MM.1S (cell line): ENCODE results near the gene SEC23A.
"Not testable (repeated sequence)": the region's sequence is repeated elsewhere in the genome, so short reads cannot be mapped to it uniquely, and the experiment has no call there.

ENCODE experiments used
- DNase-seq: peaks from one replicate; pipeline ENCODE4 v3.0.0-alpha.2; 2015
- H2AFZ ChIP-seq: fragments of 300-600 bp; sonication (generic); 2 replicates; pipeline ENCODE4 v1.6.0; 2016; ENCODE audit warnings: antibody characterized with exemption, low read length
- H3F3A ChIP-seq: fragments of 300-600 bp; sonication (generic); 2 replicates; pipeline ENCODE4 v1.6.1; 2016; ENCODE audit warnings: mild to moderate bottlenecking, antibody characterized with exemption, low read length, moderate library complexity, mixed read lengths; ENCODE audit not compliant: insufficient read depth
- H3K27ac ChIP-seq: fragments of 300-600 bp; sonication (generic); 2 replicates; pipeline ENCODE4 v1.5.1; 2016; ENCODE audit warnings: mild to moderate bottlenecking, low read length
- H3K27me3 ChIP-seq: fragments of 300-600 bp; sonication (generic); replicated peaks from 2 replicates; pipeline ENCODE4 v1.6.0; 2016; ENCODE audit warnings: low read length; ENCODE audit not compliant: insufficient read depth
- H3K36me3 ChIP-seq: fragments of 300-600 bp; sonication (generic); replicated peaks from 2 replicates; pipeline ENCODE4 v1.6.1; 2016; ENCODE audit warnings: mild to moderate bottlenecking, low read length, mixed read lengths; ENCODE audit not compliant: insufficient read depth
- H3K4me1 ChIP-seq: fragments of 300-600 bp; sonication (generic); 2 replicates; pipeline ENCODE4 v1.6.1; 2016; ENCODE audit warnings: low read length, mixed read lengths
- H3K4me2 ChIP-seq: fragments of 300-600 bp; sonication (generic); 2 replicates; pipeline ENCODE4 v1.6.0; 2016; ENCODE audit warnings: low read depth, low read length
- H3K4me3 ChIP-seq: fragments of 300-600 bp; sonication (generic); 2 replicates; pipeline ENCODE4 v1.5.1; 2016; ENCODE audit warnings: low read length, mixed read lengths
- H3K79me2 ChIP-seq: fragments of 300-600 bp; sonication (generic); 2 replicates; pipeline ENCODE4 v1.6.1; 2016; ENCODE audit warnings: mixed run types, low read length, mixed read lengths
- H3K9ac ChIP-seq: fragments of 300-600 bp; sonication (generic); 2 replicates; pipeline ENCODE4 v1.6.1; 2016; ENCODE audit warnings: low read length, mixed read lengths
- H3K9me2 ChIP-seq: fragments of 300-600 bp; sonication (generic); replicated peaks from 2 replicates; pipeline ENCODE4 v1.6.1; 2016; ENCODE audit warnings: mild to moderate bottlenecking, low read length, mixed read lengths; ENCODE audit not compliant: insufficient read depth
- H3K9me3 ChIP-seq: fragments of 300-600 bp; sonication (generic); replicated peaks from 2 replicates; pipeline ENCODE4 v1.6.1; 2016; ENCODE audit warnings: mild to moderate bottlenecking, low read length, mixed read lengths; ENCODE audit not compliant: insufficient read depth
- H4K20me1 ChIP-seq: fragments of 300-600 bp; sonication (generic); 2 replicates; pipeline ENCODE4 v1.6.1; 2016; ENCODE audit warnings: mild to moderate bottlenecking, low read length, moderate library complexity, mixed read lengths; ENCODE audit not compliant: insufficient read depth
- EZH2 ChIP-seq: fragments of 300-600 bp; sonication (generic); optimal IDR thresholded peaks from 2 replicates; pipeline ENCODE3; 2017; ENCODE audit warnings: low read depth, mild to moderate bottlenecking, antibody characterized with exemption, low read length, mixed read lengths
- EZH2phosphoT487 ChIP-seq: fragments of 300-600 bp; sonication (generic); IDR thresholded peaks from 2 replicates; pipeline ENCODE4 v1.6.1; 2018; ENCODE audit warnings: antibody characterized with exemption, low read length
- TF ChIP-seq, protein P1 (sequence below): fragments of 300-600 bp; sonication (generic); IDR thresholded peaks from 2 replicates; pipeline ENCODE4 v1.5.1; 2016; ENCODE audit warnings: antibody characterized with exemption, low read length, mixed read lengths

Gene SEC23A

GRCh38 chr14:39025250-39025809, 77.7 kb downstream of the SEC23A start:
- no peak overlapping the region for H3K27ac ChIP-seq
- TF ChIP-seq EZH2 (no peak), EZH2phosphoT487 (no peak)
- TF ChIP-seq, protein P1, sequence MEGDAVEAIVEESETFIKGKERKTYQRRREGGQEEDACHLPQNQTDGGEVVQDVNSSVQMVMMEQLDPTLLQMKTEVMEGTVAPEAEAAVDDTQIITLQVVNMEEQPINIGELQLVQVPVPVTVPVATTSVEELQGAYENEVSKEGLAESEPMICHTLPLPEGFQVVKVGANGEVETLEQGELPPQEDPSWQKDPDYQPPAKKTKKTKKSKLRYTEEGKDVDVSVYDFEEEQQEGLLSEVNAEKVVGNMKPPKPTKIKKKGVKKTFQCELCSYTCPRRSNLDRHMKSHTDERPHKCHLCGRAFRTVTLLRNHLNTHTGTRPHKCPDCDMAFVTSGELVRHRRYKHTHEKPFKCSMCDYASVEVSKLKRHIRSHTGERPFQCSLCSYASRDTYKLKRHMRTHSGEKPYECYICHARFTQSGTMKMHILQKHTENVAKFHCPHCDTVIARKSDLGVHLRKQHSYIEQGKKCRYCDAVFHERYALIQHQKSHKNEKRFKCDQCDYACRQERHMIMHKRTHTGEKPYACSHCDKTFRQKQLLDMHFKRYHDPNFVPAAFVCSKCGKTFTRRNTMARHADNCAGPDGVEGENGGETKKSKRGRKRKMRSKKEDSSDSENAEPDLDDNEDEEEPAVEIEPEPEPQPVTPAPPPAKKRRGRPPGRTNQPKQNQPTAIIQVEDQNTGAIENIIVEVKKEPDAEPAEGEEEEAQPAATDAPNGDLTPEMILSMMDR: no peak
- no peaks in the 10 kb centered on the region for H3K27me3 ChIP-seq
- H3K79me2 ChIP-seq: no peaks in the 10 kb centered on the region
- no peaks in the 10 kb centered on the region for H3K9me3 ChIP-seq
- no peak overlapping the region for H3K4me3 ChIP-seq
- no peaks in the 10 kb centered on the region for H3K9me2 ChIP-seq
- H4K20me1 ChIP-seq: no peaks in the 10 kb centered on the region
- H3F3A ChIP-seq: no peaks in the 10 kb centered on the region
- H3K9ac ChIP-seq: no peak overlapping the region
- no peak overlapping the region for H3K4me2 ChIP-seq
- no peak for DNase-seq
- no peaks in the 10 kb centered on the region for H3K4me1 ChIP-seq
- no peak overlapping the region for H2AFZ ChIP-seq
- H3K36me3 ChIP-seq: no peaks in the 10 kb centered on the region

- Histone ChIP-seq H3K9me2 (no peaks in the 10 kb centered on the region), H4K20me1 (no peaks in the 10 kb centered on the region), H2AFZ (no peak overlapping the region)
Measured at GRCh38 chr14:39023939-39024871, 78.8 kb downstream of the SEC23A start.

DNA sequence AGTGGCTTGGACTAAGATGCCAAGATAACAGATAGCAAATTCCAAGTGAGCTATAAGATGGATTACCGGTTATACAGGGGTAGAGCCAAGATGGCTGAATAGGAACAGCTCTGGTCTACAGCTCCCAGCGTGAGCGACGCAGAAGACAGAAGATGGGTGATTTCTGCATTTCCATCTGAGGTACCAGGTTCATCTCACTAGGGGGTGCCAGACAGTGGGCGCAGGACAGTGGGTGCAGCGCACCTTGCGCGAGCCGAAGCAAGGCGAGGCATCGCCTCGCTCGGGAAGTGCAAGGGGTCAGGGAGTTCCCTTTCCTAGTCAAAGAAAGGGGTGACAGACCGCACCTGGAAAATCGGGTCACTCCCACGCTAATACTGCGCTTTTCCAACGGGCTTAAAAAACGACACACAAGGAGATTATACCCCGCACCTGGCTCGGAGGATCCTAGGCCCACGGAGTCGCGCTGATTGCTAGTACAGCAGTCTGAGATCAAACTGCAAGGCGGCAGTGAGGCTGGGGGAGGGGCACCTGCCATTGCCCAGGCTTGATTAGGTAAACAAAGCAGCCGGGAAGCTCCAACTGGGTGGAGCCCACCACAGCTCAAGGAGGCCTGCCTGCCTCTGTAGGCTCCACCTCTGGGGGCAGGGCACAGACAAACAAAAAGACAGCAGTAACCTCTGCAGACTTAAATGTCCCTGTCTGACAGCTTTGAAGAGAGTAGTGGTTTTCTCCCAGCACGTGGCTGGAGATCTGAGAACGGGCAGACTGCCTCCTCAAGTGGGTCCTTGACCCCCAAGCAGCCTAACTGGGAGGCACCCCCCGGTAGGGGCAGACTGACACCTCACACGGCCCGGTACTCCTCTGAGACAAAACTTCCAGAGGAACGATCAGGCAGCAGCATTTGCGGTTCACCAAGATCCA, 85.7 kb downstream of the SEC23A start:
- H3K4me3 ChIP-seq, H3K27me3 ChIP-seq, H3F3A ChIP-seq, H3K9me2 ChIP-seq, H3K27ac ChIP-seq, H3K4me1 ChIP-seq, H3K9me3 ChIP-seq, H3K36me3 ChIP-seq, H3K4me2 ChIP-seq, H3K9ac ChIP-seq, H3K79me2 ChIP-seq, H4K20me1 ChIP-seq, H2AFZ ChIP-seq, DNase-seq: not testable (repeated sequence)

More at GRCh38 chr14:39023939-39024871, 78.8 kb downstream of the SEC23A start:
- no peak overlapping the region for H3K4me3 ChIP-seq
- TF ChIP-seq EZH2: no peak
- TF ChIP-seq EZH2phosphoT487: no peak
- TF ChIP-seq, protein P1: no peak
- no peak overlapping the region for H3K4me2 ChIP-seq
- H3K27ac ChIP-seq: no peak overlapping the region
- no peak overlapping the region for H3K9ac ChIP-seq
- H3K27me3 ChIP-seq: no peaks in the 10 kb centered on the region
- no peaks in the 10 kb centered on the region for H3K79me2 ChIP-seq
- H3F3A ChIP-seq: no peaks in the 10 kb centered on the region
- no peaks in the 10 kb centered on the region for H3K9me3 ChIP-seq
- DNase-seq: no peak
- no peaks in the 10 kb centered on the region for H3K36me3 ChIP-seq
- H3K4me1 ChIP-seq: no peaks in the 10 kb centered on the region
